HG03457 (cell line): ENCODE results near the gene INSIG2.

Experiments
- ATAC-seq: cut with Tn5 transposase; IDR thresholded peaks from one replicate; pipeline ENCODE4 v1.9.1; 2021; ENCODE audit warnings: moderate number of reproducible peaks; ENCODE audit not compliant: unreplicated experiment

The INSIG2 gene

DNA sequence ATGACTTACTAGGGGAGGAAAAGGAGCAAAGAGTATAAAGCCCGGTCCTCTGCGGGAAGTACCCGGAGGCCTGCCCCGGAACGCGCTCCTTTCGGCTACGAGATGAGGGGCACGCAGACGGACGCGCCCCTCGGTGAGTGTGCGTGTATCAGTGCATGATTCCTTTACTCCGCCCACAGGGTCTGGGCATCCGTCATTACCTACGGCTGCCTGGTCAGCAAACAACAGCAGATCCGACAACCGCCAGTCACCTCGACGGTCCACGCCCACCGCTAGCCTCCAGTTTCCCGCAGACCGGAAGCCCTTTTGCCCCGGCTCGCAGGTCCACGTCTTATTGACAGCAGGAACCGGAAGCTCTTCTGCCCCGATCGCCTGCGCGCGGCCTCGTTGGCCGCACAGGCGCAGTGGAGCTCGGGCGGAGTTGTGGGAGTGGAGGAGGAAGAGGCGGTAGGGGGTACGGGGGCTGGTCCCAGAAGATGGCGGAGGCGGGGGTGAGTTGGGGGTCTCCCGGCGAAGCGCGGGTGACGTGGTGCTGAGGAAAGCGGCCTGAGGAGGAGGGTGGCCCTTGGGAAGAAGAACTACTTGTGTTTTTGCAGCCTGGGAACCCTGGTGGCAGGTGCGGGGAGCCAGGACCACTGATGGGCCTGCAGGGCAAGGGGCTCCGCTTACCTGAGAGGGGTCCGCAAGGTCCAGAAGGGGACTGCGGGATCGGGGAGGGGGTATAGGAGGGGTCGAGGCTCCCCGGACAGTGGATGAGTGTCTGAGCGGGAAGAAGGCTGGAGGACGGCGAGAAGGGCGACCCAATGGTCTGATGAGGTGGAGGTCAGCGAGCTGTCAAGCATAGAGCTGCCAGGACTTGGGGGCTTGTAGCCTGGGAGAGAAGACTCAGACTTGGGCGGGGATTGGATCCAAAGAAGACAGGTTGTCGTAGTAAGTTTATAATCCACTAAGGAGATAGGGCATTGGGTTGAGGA, at the start of gene INSIG2:
Gene INSIG2 (plus strand): TSS at position 421 of the 974 bp plus-strand sequence. CDS start 8,086 bp downstream, outside the sequence.
- peak; percentile 94 for ATAC-seq

DNA sequence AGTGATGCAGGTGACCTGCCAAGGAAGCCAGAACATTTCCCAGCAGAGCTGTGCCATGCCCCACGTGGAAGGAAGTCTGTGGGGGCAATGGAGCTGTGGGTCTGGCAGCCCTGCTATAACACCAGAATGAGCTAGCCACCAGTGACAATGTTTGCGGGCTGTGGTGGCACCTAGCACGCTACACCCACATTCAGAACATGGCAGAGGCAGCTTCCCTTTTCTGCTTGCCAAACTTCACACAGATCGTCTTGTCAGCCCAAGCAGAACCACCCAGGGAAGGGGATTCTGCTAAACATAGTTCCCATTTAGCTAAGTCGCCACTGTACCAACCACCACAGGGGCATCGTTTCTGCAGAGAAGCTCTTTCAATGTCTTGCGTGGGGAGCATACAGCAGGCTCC, 47.4 kb upstream of the INSIG2 start:
- no peak for ATAC-seq

DNA sequence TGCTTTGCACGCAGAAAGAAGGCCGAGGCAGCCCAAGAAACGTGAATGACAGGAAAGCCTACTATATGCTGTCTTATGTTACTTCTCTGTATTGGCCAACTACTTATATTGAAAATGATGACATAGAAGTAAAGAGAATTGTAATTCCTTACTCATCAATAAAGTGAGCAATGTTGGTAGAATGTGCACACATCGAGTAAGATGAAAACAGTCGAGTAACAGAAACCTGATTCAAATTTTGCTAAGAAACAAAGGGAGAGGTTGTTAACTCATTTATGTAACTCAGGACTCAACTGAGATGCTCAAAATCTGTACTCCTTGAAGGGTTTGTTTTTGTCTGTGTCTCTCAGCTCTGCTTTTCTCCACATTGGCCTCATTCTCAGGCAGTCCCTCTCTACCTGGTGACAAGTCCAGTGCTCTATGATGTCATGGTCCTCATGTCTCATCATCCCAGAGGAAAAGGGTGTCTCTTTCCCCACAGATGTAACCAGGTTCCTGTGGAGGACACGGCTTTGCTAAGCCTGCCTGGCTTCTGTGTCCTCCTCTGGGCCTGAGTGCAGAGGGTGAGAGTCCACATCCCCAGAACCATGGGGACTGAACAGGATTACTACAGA, 44.1 kb upstream of the INSIG2 start:
- no peak for ATAC-seq

DNA sequence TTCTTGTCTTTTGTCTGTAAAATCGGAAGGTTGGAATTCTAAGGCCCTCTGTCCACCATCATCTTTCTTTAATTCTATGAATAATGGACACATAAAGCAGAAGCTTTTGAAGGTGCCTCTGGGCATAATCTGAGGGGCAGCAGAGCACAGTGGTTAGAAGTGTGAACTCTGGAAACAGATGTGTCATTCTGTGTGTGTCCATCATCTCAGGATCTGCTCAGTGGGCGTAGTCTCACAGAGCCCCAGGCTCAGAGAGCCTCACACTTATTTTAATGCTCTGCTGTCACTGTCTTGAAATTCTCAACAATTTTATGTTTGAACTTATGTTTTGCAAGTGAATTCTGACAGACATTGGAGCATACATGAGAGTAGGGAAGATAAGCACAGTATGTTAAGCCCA, 43.4 kb upstream of the INSIG2 start:
- ATAC-seq: no peak

DNA sequence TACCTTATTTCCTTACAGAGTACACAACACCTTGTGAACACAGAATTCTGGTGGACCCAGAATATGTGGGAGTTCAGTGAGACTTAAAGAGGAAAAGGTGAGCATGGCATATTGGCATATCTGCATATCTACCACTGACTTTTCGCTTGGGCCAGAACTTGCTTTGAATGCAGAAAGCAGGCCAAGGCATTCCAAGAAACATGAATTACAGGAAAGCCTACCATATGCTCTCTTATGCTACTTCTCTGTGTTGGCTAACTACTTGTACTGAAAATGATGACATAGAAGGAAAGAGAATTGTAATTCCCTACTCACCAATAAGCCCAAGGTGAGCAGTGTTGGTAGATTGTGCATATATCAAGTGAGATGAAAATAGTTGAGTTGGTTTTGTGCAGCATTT, 43.0 kb upstream of the INSIG2 start:
- no peak for ATAC-seq

DNA sequence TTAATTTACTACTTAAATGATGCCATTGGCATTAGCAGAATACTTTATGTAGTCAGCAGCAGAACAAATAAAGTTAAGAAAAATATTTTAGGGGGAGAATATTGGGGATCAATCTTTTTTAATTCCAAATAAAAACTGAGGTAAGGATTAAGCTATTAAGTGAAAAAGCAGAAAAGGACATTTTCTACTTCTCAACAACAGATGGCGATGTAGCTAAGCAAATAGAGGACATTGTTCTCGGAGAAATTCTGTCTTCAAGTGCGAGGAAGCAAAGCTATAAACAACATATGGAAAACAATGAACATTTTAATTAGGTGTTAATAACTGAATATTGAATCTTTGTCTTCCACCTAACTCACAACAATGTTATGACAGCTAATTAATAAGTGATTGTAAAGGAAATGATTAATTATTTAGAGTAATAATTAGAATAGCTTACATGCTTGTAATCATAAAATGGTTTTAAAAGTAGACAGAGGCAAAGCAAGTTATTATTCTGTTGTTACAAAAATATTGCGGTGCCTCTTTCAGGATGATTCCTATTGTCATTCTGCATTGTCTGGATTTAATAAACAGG, 41.5 kb upstream of the INSIG2 start:
- no peak for ATAC-seq

DNA sequence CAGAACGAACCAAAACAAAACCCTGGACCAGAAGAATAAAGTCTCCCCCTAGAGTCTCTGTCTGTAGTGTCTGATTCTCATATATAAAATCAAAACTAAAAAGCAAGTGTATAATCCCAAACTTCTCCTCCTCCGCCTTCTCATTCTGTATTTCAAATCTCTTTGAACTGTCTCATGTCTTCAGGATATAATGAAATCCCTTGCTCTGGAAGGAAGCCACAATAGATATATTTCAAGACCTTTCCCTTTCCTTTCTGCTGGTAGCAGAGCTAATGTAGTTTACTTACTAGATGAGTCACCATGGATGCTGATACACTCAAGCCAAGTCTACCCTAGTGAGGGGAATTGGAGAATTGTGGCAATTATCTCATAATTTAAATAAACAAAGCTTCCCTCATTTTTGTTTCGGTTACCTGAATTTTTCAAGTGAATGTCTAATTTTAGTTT, 40.9 kb upstream of the INSIG2 start:
- ATAC-seq: no peak

DNA sequence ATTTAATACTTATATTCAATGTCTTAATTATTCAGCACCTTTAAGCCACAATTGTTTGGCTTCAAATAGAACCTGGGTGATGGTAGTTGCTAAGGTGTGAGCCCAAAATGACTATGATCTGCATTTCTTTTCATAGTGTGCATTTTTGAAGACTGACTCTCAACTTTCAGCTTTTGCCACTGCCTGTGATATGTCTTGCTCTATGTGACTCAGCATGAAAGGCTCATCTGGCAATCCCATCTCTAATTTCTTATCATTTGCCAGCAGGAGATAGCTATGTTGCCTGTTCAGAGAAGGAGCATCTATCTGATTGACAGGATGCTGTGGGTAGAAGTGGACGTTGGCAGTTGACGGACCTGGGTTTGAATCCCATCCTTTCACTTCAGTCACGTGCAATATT, 39.9 kb upstream of the INSIG2 start:
- no peak for ATAC-seq

DNA sequence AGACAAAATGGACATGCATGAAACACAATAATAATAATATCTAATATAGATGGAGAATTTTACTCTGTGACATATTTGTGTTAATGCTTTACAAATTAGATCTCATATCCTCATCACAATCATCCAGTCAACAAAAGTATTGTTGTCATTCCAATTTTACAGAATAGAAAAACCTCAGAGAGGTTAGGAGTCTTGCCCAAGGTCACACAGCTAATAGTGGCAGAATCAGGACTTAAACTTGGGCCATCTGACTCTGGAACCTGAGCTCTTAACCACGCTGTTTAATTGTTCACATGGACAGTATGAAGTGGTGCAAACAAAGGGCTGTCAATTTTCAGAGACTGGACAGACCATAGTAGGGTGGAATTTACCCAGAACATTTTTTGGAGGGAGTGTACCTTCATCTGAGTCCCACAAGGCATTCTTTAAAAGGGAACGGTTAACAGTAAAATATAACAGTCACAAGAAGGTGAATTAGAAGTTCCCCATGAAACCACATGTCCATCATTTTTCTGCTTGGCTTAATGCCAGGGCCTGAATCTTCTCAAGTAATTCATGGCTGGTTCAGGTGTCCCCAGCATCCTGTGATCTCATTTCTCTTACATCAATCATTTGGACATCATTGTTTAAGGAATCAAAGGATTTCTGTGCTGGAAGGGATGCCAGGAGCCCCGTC, 39.0 kb upstream of the INSIG2 start:
- no peak for ATAC-seq

DNA sequence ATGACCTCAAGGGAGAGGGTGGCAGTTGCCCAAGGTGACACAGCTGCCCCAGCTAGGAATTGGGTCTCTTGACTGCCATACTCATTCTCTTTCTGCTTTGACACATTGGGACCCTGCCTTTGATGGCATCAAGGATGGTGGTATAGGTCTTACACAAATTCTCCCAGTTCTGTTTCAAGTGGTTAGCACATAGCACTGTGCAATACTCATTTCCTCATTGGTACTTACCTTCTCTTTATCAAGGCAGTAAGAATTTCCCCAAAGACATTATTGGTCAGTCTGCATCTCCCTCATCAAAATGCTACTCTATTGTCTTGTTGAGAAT, 38.5 kb upstream of the INSIG2 start:
- no peak for ATAC-seq

DNA sequence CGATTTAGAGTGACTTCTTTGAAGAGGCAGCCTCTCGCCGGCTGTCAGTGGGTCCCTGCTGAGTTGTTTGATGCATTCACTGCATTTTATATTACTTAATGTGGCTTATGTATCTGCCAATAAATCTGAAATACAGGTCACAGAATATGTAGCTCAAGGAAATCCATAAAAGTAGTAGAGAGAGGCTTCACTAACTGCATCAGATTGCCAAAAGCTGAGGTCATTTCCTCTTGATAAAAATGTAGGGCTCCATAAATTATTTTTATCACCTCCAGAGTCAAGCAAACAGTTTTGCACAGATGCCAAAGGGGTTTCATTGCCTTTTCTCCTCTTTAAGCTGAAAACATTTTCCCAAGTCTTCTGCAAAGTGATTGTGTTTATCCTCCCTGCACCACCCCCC, 37.9 kb upstream of the INSIG2 start:
- ATAC-seq: no peak

DNA sequence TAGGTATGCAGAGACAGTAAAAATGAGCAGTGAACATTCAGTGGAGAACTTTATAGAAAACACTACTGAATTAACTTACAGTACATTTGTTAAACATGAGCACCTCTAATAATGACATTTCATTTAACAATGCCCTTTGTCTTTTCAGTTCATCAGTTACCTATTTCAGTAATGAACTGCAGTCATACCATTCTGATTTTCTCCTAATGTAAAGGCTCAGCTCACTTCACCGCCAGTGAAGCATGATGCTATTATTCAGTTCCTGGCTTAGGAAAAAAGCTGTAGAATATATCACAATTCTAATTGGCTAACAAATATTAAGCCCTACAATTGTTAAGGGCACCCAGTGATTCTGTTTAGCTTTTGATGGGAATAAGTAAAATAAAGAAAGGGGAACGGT, 37.3 kb upstream of the INSIG2 start:
- no peak for ATAC-seq

DNA sequence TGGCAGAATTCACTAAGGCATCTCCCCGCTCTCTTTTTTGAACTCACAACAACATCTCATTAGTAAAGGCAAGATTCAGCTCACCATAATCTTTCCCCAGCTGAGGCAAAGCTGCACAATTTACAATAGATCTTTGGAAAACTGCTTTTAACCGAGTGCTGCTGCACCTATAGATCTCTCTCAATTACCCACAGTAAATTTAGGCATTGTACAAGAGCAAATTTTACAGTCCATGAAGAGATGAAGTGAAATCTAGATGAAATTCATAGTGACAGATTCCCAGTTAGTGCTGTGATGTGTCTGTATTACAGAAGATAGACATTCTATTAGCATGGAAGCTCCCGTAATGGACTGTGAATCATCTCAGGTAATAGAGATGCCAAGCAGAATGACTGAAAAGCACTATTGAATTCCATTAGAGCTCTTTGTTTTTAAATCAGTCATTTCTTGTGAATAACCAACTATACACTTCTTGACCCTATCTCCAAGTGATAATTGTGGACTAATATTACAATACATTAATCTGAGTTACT, 36.4 kb upstream of the INSIG2 start:
- no peak for ATAC-seq

DNA sequence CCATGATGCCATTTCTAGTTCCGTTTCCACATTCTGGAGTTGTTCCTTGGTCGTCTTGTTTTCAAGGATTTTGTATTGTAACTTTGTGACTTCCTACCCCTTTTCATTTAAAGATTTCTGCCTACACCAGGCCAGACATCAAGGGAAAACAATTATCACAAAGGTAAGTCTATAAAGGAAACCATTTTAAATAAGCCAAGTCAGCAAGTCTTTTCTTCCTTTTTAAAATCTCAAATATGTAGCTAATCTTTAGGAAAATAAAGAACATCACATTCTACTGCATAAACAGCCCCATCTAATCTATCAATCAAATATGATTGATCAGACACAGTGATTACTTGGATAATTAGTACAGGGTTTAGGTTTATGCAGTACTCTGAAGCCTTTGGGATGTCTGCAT, 35.8 kb upstream of the INSIG2 start:
- no peak for ATAC-seq

DNA sequence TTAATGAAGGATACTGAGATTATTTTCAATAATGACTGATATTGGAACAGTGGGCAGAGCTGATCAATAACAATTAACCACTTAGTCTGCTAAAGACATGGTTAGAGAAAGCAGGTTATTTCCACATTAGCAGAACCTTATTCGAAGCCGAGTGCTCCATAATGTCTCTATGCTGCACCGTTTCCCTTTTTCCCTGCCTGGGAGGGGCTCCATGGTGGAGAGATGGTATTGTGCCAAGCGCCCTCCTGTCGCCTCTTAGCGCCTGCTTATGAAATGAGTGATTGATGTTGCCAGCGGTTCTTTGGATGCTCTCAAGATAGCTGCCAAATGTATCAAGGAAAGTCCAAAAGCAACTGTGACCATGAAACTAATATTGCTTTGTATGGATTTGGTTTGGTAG, 34.6 kb upstream of the INSIG2 start:
- no peak for ATAC-seq

DNA sequence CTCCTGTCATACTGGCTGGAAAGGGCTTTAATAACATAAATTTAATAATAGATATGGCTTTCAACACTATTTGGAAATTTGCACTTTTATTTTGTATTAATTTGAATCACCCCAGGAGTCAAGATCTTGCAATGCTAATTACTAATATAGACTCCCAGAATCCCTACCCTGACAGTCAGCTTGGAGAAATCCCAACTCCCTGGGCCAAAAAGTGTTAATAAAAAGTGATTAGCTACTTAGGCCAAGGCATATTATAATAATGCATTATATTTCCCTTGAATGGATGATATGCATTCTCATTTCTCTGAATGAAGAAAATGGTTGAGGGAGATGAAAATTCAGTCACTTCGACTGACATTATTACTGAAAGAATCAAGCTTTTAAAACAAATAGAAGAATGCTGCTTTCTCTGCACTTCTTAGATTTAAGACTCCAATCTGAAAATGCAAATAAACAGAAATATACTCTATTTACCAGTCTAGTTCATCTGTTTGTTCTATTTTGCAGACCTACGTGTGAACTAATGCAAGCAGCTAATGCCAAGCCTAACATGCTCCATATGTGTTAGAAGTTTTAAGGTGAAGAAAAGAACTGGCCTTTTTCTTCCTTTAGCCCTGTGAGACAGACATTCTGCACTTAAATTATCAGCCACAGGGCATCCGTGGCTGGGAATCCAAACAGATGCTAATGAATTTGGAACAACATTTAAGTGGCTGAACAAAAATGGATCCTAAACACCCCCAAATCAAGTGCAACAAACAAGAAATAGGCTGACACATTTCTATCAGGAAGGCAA, 33.9 kb upstream of the INSIG2 start:
- no peak for ATAC-seq

DNA sequence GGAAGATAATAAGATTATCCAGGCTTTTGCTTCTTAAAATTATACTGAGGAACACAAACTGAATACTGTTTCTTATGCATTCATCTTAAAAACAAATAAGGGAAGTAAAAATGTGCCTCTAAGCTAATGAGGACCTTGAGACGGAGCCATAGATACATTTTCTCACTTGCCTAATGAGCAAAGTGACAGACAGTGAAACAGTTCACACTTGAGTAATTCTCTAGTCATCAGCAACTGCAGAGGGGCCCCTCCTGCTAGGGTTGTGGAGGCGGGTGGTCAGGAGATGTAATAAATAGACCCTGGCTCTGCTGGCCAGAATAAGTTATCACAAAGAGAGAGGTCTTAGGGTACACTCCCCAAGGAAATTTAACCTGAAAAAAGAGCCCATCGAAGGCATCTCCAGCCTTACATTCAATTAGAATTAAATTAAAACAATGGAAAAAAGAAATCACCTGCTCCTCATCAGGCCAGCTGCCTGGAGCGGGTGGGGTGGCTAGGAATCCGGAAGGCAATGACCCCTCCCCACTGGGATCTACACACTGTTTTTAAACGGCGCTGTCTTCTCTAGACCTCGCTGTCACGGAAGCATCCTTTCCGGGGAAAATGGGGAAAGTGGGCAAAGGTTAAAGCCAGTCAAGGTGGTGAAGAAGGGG, 32.6 kb upstream of the INSIG2 start:
- ATAC-seq: peak; percentile 64

DNA sequence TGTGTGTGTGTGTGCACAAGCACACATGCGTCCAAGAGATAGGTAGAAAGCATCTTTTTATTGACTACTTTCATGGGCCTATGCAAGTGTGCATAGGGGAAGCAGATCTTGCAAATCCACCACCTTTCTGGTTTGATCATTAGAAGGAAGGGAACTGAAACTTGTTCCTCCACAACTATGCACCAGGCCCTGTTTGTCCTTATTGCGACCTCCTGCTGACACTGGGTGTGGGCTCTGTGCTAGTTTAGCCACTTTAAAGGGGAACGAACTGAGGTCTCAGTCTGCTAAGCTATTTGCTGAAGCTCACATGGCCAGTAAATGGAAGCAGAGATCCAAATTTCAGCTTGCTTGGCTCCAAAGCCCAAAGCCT, 32.1 kb upstream of the INSIG2 start:
- peak; percentile 88 for ATAC-seq

DNA sequence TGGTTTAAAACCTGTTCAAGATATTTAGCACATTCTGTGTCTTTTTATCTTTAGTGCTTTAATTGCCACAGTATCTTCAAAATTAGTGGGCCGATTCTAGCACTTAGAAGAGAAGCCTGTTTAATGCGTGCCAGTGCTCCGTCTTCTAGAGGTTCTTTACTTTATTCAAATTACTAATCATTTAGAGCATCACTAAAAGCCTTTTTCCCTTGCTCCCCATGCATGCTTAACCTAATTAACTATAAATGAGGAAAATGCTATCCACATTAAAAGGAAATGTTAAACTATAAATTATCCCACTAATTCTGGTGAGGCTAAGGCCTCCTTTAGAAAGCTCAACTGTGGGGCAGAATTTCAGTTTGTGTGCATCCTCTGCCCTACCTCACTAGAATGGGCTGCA, 31.5 kb upstream of the INSIG2 start:
- no peak for ATAC-seq

DNA sequence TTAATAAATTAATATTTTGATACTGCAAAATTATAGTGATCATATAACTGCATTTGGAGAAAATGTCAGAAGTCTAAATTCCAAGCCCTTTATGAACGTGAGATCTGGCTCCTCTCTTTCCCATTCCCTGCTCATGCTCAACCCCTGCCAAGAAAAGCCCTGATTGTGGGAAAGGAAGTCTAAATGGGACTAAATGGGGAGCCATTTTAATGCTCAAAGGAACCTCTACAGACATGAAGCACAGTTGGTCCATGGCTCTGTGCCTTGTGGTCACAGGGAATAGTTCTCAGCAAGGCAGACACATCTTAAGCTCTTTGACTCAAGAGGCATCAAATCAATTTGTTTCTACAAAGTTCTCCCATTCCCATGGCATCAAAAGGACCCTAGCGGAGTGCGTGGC, 29.3 kb upstream of the INSIG2 start:
- no peak for ATAC-seq
